ENCODE measurements around the gene FOXP1.

The FOXP1 gene

DNA sequence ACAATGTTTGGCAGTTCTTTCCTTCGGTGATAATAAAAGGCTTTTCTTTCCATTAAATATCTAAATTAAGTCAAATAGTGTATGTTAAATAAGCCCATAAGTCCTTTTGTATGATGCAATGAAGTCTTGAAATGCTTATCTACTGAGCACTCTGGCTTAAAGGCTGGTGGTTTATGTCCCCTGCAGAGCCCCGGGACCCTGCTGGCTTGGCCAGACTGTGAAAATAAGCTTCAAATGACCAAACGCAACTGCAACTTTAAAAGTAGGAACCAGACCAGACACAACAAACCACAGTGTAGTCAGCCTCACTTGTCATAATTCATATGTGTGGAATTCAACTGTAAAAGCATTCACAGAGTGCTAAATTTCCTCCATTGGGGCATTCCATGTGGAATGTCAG, 72.5 kb downstream of the FOXP1 start:
- in situ Hi-C loops (cut with MboI; ENCODE audit: low sequenced_read_pairs): no loop called here

DNA sequence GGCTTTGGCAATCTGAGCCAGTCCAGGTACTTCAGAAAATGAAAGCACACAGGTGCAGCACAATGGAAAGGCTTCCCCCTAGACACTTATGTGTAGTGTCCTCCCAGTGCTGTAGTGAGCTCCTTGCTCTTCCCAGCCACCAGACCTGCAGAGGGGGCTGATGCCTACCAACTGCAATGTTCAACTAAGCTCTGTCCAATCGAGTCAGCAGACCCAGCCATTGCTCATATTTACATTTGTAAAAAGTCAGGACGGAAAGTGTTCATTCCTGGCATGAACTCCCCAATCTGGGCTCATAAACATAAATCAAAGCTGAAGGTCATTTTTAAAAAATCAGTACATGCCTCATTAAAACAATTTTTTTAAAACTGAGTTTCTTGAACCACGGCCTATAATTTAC, 73.0 kb downstream of the FOXP1 start:
- in situ Hi-C loops (cut with MboI; ENCODE audit: low sequenced_read_pairs): no loop called here

DNA sequence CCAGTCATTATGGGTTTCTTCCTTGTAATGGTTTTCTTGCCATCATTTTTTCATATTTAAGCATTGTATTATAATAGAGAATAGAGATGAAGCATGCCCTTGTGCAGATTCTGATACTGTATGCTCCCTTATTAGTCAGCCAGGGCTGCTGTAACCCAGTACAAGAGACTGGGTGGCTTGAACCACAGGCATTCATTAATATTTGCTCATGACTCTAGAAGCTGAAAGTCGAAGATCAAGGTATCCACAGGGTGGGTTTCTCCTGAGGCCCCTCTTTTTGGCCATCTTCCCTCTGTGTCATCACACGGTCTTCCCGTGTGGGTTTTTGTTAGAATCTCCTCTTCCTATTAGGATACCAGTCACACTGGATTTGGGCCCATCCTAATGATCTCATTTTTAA, 74.5 kb downstream of the FOXP1 start:
- in situ Hi-C loops (cut with MboI; ENCODE audit: low sequenced_read_pairs): no loop called here

DNA sequence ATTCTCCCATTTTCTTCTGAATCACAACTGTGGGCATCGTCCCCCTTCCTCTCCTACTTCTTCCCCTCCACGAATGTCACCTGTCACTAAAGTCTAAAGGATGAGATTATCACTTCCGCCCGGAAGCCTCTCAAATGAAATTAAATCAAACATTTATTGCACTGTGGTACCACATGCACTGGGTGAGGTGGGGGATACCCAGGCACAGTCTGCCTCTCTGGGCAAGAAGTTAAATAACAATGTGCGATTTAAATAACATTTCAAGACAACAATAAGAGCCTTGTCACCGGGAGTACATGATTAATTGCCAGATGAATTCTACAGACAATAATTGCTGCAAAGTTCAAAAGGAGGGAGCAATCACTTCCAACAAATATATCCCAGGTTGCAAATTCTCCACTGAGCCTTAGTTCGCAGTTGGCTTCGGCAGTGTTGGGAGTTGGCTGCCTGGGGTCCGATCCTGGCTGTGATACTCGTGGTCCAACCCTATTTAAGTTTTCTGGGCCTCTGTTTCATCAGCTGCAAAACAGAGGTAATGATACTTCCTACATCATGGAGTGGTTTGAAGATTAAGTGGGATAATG, 77.7 kb downstream of the FOXP1 start:
- in situ Hi-C loops (cut with MboI; ENCODE audit: low sequenced_read_pairs): no loop called here

DNA sequence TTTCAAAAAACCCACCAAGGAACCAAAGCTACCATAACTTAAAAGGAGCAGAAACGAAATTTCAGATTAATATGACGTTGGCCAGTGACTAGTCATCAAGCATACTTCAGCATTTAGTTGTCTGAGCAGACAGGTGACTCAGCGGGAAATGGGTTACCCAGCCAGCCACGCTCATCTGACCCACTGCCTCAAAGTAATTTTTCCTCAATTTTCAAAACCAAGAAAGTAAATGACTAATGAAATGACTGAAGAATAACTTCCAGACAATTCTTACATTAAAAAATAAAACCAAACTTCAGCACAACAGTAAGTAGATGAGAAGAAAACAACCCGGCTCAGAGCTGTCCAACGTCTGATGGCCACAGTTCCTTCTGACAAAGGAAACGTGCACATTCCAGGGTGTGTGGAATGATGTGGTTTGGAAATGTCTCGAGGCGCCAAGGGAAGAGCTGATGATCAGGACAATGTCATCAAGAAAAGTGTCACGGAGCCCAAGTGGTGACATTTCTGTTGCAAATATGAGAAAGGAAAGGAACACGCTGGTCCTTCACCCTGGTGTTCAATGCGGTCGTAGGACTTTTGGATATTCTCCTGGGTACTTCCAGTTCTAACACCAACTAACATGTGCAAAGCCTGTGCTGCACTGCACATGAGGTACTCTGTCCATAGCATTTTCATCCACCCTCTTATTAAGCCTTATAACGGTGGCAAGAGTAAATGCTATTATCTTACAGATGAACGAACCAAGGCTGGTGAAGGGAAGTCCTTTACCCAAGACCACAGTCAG, 79.1 kb downstream of the FOXP1 start:
- in situ Hi-C loops (cut with MboI; ENCODE audit: low sequenced_read_pairs): no loop called here

DNA sequence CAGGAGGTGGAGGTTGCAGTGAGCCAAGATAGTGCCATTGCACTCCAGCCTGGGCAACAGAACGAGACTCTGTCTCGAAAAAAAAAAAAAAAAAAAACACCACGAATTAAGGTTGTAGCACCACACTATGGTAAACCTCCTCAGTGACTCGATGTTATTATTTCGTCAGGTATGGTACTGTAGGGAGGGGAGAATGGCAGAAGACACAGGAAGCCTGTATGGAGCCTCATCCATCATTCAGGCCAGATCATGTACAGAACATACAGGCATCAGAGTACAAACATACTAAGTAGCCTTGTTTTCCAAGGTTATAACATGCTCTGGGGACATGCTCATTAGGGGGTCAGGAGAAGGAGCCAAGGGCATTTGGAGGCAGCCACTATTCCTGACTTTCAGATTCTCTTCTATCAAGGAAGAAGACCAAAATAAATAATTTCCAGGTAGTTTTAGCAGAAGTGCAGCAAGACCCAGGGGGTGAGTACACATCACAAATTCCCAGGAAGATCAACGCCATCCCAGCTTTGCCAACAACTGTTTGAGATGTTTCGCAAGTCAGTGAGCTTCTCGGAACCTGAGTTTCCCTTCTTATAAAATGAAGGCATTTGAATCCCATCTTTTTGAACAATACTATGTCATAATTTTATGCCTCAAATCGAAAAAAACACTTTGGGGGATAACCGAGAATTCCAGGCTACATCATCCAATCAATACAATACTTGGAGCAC, 79.8 kb downstream of the FOXP1 start:
- in situ Hi-C loops (cut with MboI; ENCODE audit: low sequenced_read_pairs): no loop called here

DNA sequence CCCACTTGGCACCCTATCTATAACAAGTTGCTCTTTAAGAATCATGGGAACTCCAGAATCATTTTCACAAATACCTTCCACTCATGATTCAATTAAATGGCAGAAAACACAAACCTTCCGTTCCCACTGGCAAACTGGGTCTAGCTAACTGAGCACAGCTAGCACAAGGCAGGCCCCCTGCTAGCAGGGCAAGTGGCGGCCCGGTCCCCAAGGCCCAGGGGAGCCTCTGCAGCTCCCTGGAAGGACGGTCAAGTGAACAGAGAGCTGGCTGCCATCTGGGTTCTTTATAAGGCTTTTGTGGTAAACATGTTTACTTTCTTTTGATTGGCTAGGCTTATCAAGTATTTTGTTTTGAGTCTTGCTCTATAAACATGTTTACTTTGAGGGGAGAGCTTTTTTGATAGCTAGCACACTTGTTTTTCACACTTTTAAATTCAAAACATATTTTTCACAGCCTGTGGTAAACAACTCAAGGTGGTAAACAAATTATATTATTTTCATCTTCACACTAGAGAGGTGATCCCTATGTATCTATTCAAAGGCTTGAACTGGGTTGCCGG, 81.4 kb downstream of the FOXP1 start:
- in situ Hi-C loops (cut with MboI; ENCODE audit: low sequenced_read_pairs): no loop called here

DNA sequence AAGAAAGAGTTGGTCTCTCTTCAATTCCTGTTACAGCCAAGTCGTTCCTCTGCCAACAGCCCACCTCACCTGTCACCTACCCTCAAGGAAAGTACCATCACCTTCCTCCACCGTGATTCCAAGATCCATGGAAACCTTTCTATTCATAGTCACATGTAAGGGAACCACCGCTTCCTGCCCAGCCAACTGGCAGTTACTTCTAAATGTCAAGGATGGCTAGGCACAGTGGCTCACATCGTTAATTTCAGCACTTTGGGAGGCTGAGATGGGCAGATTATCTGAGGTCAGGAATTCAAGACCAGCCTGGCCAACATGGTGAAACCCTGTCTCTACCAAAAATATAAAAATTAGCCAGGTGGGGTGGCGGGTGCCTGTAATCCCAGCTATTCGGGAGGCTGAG, 82.8 kb downstream of the FOXP1 start:
- in situ Hi-C loops (cut with MboI; ENCODE audit: low sequenced_read_pairs): no loop called here

DNA sequence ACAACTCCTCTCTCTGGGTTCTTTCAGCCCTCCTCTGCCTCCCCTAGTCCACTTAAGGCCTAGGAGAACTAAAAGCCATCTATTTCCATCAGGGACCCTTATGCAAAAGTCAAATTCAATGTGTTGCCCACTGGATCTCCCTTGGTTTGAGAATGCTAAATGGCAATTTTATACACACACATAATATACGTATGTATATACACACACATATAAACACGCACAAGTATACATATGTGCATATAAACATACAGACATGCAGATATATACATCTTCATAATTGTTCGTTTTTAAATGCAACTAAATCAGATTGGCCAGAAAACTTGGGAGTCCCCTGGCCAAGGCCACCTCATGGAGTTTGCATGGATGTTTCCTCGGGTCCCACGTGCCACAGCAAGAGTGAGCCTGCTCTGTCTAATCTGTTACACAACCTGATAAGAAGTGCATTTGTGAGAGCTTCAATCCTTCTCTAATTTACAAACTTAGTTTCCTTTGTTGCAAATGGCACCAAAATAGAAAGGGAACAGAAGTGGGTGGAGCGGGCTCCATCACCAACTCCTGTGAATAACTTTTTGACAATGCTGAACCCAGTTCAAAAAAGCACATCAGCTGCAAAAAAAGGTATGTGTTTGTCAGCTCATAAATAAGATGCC, 84.2 kb downstream of the FOXP1 start:
- in situ Hi-C loops (cut with MboI; ENCODE audit: low sequenced_read_pairs): no loop called here

DNA sequence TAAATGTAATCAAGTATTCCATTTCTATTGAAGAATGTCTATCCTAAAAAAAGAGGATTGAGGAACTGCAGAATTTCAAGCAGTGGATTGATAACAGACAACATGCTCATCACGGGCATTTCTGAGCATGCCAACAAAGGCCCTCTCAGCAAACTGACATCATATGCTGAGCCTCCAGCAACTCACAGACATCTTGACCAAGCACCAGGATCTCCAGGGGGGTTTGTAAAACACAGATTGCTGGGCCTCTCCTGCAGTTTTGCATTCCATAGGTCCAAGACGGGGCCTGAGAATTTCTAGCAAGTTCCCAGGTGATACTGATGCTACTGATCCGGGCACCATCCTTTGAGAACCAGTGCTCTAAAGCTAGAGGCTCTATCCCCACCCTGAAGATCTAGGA, 85.0 kb downstream of the FOXP1 start:
- in situ Hi-C loops (cut with MboI; ENCODE audit: low sequenced_read_pairs): no loop called here

DNA sequence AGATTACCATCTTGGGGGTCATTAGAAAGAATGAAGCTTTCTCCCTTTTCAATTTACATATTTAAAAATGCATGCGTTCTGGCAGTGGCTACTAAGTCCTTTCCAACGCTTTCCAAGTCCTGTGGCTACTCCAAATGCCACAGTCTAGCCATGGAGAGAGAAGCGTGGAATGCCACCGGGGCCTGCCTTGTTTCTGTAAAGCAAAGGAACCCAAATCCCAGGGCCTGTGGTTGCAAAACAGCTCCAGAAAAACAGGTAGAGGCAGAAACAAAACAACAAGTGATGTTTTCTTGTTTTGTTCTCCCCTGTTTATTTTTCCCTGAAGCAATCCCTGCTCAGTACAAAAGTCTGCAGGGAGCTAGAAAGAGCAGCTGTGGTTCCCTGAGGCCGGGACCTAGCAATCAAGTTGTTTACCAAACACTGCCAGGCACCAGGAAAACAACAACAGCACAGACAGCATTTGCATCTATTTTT, 85.5 kb downstream of the FOXP1 start:
- in situ Hi-C loops (cut with MboI; ENCODE audit: low sequenced_read_pairs): no loop called here

DNA sequence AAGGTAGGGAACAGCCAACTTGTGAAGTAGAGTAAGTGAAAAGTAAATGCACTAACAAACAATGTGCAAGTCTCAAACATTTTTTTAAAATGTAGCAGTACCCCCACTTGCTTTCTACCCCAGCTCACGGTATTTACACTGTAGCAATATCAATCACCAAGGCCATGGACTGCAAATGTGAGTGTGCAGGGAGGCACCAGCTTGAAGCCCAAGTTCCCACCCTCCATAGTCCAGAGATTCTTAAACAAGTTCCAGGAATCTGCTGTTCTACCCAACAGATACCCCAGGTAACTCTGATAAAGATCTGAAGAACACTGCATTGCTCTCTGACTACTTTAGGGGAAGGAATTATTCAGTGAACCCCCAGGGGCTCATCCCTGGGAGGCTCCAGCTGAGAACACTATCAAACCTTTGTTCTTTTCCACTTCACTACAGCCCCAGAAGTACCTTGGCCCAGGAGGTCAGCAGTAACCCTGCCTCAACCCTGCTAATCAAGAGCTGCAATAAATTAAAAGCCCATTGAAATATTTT, 86.1 kb downstream of the FOXP1 start:
- in situ Hi-C loops (cut with MboI; ENCODE audit: low sequenced_read_pairs): no loop called here

DNA sequence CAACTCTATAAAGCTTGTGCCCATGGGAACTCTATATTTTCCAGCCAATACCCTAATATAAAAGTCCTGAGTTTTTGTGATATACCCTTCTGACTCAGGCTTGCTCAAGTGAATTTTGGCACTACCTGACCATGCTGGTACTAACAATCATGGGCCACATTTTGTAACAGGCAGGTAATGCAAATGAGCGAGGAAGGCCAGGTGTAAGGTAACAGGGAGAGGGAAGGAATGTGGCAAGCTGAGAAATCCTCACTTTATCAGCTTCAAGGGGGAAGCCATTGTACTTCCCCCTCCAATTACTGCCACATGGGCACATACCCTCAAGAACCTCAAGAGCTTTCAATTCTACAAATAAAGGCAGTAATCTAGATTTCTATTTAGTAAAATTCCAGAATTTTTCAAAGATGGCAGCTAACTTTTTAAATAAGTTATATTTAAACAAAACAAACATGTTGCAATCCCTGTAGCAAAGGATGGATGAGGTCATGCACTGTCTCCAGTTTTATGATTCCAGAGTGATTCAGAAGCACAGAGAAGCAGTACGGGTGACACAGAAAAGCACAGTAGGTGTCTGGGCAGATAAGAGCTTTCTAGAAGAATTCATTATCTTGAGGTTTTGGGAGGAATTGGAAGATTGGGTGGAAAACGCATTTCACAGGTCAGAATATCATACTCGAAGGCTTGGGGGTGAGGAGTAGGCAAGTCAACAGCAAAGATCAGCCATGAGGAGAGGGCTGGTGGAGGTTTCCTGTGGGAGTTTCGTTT, 87.6 kb downstream of the FOXP1 start:
- in situ Hi-C loops (cut with MboI; ENCODE audit: low sequenced_read_pairs): no loop called here

DNA sequence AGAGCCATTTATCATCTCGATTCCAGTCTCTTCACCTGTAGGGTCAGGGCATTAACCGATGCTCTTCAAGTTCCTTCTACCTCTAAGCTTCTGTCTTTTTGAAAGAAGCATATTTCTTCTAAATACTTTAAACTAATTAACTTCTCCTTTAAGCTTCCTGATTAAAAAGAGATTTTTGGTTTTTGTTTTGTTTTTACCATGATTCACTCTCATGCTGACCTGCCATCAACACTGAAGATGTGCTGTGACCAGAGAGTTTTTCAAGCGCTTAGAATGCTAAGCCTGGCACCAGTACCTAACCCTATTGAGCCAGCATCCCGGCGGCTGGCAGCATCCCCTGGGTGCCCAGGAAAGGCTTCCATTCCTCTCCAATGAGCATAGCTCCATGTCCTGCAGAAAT, 89.3 kb downstream of the FOXP1 start:
- in situ Hi-C loops (cut with MboI; ENCODE audit: low sequenced_read_pairs): no loop called here

DNA sequence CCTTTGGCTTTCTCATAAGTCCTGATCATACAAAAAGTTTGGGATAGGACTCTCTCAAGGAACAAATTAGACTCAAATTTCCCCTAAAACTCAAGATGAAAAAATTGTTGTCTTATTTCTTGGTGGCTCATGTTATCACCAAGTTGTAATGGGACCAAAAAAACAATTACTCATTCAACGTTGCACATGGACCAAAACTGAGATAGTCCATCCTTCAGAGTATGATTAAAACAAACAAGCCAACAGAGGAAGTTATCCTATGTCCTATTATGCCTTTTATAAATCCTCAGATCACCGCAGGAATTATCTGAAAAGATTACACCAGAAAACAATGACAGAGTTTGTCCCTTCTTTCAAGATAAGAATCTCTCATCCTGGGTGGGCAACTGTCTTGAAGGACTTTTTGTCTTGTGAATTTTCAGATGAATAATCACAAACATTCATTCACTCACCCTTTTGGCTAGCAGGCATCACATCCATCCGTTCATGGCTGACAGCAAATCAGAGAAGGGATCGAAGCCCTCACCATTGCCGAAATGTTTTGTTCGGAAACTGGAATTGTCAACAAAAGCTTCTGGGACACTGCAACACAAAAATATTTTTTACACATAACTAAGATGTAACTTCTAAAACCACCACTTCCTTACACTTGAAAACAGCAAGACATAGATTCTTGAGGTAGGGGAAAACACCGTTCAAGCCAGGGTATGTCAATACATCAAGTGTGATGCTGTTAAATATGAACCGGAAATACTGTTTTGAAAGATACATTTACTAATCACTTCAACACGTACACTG, 90.4 kb downstream of the FOXP1 start:
- in situ Hi-C loops (cut with MboI; ENCODE audit: low sequenced_read_pairs): no loop called here

DNA sequence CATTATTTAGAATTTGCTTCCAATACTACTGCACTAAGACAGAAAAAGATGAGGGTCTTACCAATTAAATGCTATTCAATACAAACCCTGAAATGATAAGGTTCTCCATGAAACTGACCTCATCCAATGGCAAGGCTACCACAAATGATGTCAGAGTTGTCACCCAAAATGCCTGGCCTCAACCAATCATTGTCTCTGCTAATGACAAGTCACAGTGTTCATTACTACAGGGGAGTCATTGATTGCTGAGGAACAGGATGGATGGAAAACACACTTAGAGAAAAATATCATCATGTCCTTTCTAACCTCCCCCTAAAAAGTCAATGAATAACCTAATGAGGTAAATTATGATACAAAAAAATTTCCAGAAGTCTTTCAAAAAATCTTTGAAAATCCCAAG, 91.0 kb downstream of the FOXP1 start:
- in situ Hi-C loops (cut with MboI; ENCODE audit: low sequenced_read_pairs): no loop called here

DNA sequence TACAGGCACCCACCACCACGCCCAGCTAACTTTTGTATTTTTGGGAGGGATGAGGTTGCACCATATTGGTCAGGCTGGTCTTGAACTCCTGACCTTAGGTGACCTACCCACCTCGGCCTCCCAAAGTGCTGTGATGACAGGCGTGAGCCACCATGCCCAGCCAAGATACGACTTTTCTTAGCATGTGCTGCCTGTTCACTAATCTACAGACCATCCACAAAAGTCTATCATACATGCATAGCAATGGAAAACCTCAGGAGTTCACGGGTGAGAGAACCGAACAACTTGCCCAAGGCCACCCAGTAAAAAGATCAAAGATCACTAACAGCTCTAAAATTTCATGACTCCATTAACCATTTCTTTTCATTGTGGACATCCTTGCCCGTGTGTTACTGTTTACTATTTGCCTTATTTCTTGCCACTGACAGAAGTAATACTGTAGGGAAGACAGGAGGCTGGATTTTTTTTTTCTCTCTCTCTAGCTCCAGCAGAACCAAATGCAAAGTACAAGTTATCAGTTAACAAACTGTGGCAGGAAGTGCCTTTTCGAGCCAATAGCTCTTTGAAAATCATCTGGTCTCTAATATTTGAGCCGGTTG, 92.3 kb downstream of the FOXP1 start:
- in situ Hi-C loops (cut with MboI; ENCODE audit: low sequenced_read_pairs): no loop called here

DNA sequence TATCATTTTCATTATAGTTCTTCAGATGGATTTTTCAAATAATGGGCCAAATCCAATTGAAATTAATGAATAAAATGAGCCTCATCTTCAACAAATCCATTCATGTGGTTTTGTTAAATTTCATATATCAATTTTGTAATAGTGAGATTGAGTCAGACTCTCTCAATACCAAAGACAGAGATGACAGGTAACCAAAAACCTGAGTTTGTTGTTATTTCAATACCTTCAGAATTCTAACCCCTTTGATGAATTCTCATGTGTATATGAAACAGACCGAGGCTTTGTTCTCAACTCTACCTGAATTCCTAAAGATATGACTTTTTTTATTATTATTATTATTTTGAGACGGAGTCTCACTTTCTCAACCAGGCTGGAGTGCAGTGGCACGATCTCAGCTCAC, 92.8 kb downstream of the FOXP1 start:
- in situ Hi-C loops (cut with MboI; ENCODE audit: low sequenced_read_pairs): no loop called here

DNA sequence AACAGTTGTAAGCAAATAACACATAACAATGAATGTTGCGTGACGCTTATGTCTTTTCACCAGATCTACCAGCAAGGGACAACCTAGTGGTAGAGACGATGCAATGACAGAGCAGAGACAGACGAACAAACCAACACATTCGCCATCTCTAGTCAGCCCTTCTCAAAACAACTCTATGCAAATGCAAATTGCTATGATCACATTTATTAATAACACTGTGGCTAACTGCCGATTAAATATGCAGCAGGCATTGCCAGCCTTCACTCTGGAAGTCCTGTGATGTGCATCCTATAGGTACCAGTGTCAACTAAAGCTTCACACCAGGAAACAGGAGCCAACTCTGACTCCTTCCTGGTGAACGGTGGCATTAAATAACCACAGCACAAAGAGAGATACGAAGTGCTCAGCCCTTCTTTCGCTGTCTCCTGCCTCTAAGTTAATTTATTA, 94.2 kb downstream of the FOXP1 start:
- in situ Hi-C loops (cut with MboI; ENCODE audit: low sequenced_read_pairs): no loop called here
